Measurements from ENCODE around the gene RGS6.

The RGS6 gene

GRCh38 chr14:72599579-72600470 is 667.6 kb downstream of the RGS6 start:
- in situ Hi-C loops (cut with HindIII; ENCODE audit: low sequenced_read_pairs), result no loop called here

DNA sequence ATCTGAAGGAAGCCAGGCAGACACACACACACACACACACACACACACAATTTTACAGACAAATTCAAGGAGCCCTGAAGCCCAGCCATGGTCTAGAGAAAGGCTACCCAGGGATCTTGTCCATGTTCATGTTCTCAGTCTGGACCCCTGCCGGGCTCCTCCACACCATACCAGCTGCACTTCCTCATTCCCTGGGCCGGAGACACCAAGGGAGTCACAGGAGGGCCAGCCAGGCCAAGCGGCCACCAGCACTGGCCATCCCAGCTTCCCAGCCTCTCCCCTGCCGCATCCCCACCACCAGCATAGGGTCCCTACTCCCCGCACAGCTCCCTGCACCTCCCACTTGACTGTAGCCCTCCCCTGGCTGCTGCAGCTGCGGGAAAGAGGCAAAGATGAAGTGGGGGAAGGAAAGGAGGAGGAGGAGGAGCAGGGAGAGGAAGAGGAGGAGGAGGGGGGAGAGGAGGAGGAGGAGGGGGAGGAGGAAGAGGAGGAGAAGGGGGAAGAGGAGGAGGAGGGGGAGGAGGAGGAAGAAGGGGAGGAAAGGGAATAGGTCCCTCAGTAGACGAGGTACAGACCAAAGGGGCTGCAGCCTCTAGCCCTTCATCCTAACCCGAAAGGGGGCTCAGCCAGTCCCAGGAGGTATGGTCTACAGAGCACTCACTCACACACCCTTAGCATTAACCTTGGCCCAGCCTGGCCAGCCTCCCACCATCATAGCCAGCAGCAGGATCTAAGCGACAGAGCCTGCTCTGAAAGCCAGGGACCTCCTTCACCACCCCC is 668.5 kb downstream of the RGS6 start:
- in situ Hi-C loops (cut with HindIII; ENCODE audit: low sequenced_read_pairs), result no loop called here

GRCh38 chr14:72603639-72604038 is 671.4 kb downstream of the RGS6 start:
- in situ Hi-C loops (cut with HindIII; ENCODE audit: low sequenced_read_pairs), result no loop called here

DNA sequence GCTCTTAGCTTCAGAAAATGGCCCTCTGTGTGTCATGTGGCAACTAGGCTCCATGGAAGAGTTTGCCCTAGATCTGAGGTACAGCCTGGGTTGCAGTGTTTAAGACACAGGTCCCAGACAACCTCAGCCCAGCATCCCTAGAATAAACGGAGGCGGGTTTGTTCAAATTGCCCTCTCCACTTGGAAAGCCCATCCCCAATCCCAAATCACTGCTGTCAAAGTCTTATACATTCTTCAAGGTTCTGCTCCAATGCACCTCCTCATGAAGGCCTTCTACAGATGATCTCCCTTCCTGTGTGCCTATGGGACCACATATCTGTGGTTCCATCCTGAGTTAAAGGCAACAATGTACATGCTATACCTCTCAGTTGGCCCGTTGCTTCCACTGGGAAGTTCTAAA is 671.9 kb downstream of the RGS6 start:
- in situ Hi-C loops (cut with HindIII; ENCODE audit: low sequenced_read_pairs), result no loop called here

DNA sequence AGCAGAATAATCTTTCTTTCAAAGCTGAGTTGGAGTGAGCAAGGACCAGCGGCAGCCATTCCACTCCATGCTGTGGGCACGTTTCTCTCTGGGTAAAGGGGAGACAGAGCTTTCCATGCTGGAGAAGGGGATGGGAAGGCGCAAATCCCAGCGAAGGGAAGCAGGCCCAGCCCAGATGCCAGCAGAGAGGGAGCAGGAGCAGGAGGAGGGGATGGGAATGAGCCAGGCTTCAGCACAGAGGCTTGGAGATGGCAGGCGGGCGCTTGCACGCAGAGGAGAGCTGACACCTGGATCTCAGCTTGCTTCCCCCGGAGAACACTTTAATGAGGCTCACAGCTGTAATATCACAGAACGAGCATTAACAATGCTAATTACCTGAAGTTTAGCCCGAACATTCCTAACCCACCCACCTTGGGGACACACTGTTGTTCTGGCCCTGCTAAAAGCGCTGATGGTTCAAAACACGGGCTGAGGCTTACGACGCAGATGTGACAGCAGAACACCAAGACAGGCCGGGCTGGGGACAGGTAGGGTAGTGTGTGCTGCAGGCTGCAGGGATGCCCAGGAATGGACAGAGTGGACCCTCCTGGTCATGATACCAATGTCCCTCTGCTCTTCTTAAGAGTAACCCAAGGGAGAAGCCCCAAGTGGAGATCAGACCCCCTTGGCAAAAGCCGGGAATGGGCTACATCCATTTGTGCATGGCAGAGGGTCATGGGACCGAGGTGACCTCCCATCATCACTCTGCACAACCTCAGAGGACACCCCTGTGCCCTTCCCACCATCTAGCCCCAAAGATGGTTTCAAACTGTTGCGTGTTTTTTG is 673.1 kb downstream of the RGS6 start:
- in situ Hi-C loops (cut with HindIII; ENCODE audit: low sequenced_read_pairs), result no loop called here

- in situ Hi-C loops (cut with HindIII; ENCODE audit: low sequenced_read_pairs), result no loop called here
Observed at GRCh38 chr14:72605921-72606220, 673.6 kb downstream of the RGS6 start.

- in situ Hi-C loops (cut with HindIII; ENCODE audit: low sequenced_read_pairs), result no loop called here
Observed at GRCh38 chr14:72606879-72607278, 674.6 kb downstream of the RGS6 start.

DNA sequence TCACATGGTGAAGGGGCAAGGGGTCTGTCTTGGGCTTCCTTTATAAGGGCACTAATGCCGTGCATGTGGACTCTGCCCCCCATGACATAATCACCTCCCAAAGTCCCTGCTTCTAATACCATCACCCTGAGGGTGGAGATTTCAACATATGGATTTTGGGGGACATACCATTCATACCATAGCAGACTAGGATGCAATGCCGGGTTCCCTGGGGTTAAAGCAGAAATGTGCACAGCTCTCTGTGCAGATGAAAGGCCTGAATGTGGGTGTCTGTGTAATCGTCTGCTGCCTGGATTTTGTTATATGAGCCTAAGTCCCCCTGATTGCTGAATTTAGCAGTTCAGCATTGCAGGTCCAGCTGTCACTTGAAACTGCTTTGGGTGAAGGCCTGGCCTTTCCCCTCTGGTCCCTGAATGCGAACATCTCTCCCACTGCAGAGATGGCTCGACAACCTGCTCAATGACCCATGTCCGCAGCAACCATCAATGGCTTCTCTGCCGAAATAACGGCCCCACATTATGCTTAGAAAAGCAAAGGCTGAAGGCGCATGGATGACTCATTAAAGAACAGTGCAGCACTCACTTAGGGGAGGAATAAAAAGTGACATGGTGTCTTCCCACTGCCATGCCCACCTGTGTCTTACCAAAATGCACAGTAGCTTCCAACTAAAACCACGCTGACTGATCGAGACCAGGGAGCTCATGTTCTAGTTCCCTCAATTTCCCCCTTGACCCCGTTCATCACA is 675.3 kb downstream of the RGS6 start:
- in situ Hi-C loops (cut with HindIII; ENCODE audit: low sequenced_read_pairs), result no loop called here

GRCh38 chr14:72608391-72609204 is 676.4 kb downstream of the RGS6 start:
- in situ Hi-C loops (cut with HindIII; ENCODE audit: low sequenced_read_pairs), result no loop called here

DNA sequence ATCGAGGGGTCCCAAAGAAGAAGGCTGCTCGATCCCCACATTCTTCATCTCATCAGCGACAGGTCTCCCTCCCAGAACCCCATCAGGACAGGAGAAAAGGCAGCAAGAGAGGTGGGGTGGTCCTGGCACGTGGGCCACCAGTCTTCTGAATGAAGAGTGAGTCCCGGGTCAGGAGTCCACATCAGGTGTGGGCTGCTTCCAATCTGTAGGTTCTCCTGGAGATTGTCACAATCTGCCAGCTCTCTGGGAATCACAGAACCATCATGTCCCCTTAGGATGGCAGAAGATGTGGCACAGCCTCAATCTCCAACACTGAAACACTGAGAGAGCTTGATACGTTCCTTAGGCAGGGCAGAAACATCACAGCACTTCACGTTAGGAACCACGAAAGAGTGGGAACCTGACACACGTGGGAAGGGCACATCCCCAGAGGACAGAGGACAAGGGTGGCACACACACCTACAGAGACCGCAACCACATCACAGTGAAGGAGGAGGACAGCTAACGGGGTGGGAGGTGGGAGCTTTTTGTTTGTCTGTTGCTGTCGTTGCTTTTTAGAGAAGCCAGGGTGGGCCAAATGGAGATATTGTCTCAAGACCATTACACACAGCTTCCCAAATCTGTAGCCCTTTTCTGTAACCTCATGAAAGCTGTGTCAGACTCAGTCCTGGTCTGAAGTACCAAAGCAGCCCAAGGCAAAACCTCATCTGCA is 677.1 kb downstream of the RGS6 start:
- in situ Hi-C loops (cut with HindIII; ENCODE audit: low sequenced_read_pairs), result no loop called here

DNA sequence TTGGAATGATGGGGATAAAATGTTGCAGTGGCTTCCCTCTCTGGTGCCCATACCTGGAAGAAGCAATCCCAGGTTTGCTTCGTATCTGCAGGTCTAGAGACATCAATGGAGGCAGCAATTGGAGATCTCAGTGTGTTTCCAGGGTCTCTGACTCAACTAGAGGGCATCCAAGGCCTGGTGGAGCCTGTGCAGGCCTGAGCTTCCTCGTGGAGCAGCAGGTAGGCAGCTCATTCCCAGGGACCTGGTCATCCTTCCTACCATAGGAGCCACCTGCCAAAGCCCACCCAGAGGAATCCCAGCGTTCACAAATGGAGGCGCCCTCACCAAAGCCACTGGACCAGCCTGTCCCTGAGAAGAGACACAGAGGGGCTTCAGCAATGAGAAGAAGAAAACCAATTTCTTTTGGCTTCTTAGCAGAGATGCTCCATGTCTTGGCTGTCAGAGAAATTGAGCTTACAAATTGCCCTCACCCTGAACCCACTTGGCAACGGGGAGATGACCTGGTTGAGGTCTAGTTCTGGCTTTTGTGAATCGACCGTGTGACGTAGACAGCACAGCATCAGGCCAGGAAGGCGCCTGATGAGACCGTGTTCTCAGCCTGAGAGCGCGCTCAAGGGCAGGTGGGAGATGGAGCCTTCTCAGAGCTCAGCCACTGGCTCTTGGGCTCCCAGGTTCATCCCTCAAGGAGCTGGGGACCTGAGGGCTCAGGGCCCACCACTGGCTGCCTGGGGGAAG is 678.0 kb downstream of the RGS6 start:
- in situ Hi-C loops (cut with HindIII; ENCODE audit: low sequenced_read_pairs), result no loop called here

DNA sequence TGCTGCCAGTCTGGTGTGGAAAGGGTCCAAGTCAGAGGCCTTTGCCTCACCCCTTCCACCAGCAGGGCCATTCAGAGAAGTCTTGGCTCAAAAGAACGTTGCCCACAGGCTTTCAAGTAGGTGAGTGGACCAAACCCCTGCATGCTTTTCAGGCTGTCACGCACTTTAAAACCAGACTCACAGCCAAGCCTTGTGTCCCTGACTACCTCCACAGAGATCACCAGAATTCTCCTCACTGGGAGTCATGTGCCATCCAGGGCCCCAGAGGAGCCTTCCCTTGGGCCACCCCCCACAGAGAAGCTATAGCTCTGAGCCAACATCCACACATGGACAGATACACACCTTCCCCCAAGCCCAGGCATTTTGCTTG is 678.6 kb downstream of the RGS6 start:
- in situ Hi-C loops (cut with HindIII; ENCODE audit: low sequenced_read_pairs), result no loop called here

- in situ Hi-C loops (cut with HindIII; ENCODE audit: low sequenced_read_pairs), result no loop called here
Observed at GRCh38 chr14:72611506-72611905, 679.3 kb downstream of the RGS6 start.

DNA sequence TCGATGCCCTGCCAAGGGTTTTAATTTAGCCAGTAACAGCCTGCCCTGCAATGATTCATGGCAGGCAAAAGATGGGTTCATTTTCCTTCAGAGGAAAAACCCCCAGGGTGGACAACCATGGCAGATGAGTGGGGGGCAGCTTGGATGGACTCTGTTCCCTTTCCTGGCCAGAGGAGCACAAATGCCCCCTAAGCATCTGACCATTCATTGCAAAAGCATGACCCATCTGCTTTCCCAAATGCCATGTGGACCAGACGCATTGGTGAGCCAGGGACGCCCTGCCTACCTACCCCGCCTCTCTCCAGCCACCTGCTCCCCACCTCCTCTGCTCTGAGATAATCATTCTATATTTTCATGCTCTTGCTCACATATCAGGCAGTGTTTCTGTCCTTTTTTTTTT is 679.8 kb downstream of the RGS6 start:
- in situ Hi-C loops (cut with HindIII; ENCODE audit: low sequenced_read_pairs), result no loop called here

- in situ Hi-C loops (cut with HindIII; ENCODE audit: low sequenced_read_pairs), result no loop called here
Observed at GRCh38 chr14:72613231-72613974, 681.2 kb downstream of the RGS6 start.

DNA sequence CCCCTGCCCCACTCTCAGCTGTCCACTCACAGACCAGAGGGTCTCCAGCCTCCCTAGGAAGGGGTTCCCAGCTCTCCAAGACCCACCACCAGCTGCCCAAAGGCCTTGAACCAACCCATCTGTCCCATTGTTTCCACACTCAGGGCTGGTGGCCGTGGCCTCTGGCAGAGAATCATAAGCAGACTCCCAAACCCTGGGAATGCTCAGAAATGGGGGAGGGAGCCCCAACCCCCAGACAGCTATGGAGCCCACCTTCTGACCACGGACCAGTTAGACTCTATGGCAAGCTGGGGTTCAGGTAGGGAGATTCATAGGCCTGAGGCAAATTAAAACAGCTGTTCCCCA is 681.7 kb downstream of the RGS6 start:
- in situ Hi-C loops (cut with HindIII; ENCODE audit: low sequenced_read_pairs), result no loop called here

DNA sequence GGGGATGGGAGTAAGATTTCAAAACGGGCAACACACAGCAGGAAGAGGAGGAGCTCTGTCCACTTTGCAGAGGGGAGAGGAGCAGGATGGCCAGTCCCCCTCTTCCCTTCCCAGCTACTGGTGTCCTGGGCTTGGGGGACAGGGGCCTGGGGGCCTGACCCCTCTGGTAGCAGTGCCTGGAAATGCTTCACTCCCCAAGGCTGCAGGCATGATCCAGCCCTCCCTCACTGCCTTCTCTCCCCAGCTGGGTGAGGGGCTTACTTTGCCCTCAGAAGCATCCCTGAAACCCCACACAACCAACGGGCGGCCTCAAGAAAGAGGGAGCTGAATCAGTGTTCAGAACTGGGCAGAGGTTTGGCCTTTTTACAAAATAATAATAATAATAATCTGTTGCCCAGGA is 682.1 kb downstream of the RGS6 start:
- in situ Hi-C loops (cut with HindIII; ENCODE audit: low sequenced_read_pairs), result no loop called here

DNA sequence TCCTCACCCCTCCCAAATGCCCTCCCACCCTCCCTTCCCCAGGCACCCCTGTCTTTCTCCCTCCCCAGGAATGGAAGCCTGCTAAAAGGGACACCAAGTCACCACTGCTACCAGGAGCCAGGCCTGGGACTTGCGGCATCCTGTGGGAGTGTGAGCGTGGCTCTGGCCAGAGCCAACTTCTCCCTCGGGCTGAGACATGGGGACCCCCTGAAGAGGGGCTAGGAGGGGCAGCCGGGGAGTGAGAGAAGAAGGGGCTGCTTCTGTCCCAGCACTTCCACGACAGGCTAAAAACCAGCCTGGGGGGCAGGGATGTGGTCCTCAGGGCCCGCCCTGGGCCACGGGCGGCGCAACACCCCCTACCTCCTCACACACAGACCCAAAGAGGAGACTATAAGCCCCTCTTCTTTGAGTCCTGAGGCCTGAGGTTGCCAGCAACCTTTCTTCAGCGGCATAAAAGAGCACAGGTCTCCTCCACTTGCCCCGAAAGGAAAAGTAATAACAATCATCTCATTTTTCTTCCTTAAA is 682.7 kb downstream of the RGS6 start:
- in situ Hi-C loops (cut with HindIII; ENCODE audit: low sequenced_read_pairs), result no loop called here

Data from DLD1 (cell line).